Neural cell (in vitro differentiated cells): Measurements from ENCODE around the gene FCMR.

Source experiments
- CTCF ChIP-seq: fragments of 450-650 bp; IDR thresholded peaks from 2 replicates; pipeline ENCODE4 v1.5.1; 2014; ENCODE audit warnings: antibody characterized with exemption, mild to moderate bottlenecking, moderate library complexity; ENCODE audit not compliant: poor library complexity, severe bottlenecking
- POLR2AphosphoS5 ChIP-seq: IDR thresholded peaks from 2 replicates; pipeline ENCODE4 v1.6.1; 2012
- RAD21 ChIP-seq: fragments of 450-650 bp; conservative IDR thresholded peaks from 2 replicates; pipeline ENCODE4 v1.6.1; 2014; ENCODE audit warnings: antibody characterized with exemption, mild to moderate bottlenecking, moderate library complexity

- TF ChIP-seq RAD21: no peak
- TF ChIP-seq CTCF: no peak
- TF ChIP-seq POLR2AphosphoS5: no peak
These were observed 55.7 kb downstream of the FCMR start for GRCh38 chr1:206866062-206866461.
